Measurements from ENCODE around the gene SIRT1.
"Not testable (repeated sequence)": the region's sequence is repeated elsewhere in the genome, so short reads cannot be mapped to it uniquely, and the experiment has no call there.

SIRT1 gene

DNA sequence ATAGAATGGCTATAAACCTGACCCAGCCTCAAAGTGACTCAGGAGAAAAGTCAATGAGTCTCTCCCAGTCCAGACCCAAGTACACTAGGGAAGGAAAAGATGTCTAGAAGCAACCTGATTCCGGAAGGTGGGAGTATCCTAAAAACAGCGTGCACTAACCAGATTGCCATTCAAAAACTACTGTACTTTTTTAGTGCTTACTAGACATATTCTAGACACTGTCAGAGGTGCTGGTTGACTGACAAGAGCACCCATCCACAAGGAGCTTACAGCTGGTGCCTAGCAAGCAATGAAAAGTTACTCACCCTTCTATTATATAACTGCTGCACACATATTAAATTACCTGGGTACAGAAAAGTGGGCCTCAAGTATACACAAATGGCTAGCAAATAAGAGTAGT, 81.0 kb downstream of the SIRT1 start:
- DNase-seq (ENCODE audit: low spot score) = no peak

DNA sequence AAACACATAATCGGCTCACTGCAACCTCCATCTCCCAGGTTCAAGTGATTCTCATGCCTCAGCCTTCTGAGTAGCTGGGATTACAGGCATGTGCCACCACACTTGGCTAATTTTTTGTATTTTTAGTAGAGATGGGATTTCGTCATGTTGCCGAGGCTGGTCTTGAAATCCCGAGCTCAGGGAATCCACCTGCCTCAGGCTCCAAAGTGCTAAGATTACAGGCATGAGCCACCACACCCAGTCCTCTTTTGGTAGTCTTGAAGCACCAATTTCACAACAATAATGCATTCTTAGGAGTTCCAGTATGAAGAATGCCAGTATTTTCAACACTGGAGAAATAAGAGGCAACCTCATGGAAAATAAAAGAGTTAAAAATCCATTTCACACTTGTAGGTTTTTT, 81.6 kb downstream of the SIRT1 start:
- DNase-seq (ENCODE audit: low spot score) = not testable (repeated sequence)

Data from hematopoietic multipotent progenitor cell treated with erythropoietin and hydrocortisone succinate and interleukin-3 and kit ligand, for 17 days (in vitro differentiated cells).